NCI-H146 treated with DMSO at 0.1 percent for 48 hours (cell line): ENCODE results near the gene HCFC2.

Experiments used
- DNase-seq: peaks from one replicate; lab custom pipeline; 2025; ENCODE audit not compliant: unreplicated experiment; lab: John Stamatoyannopoulos, UW

The HCFC2 gene

DNA sequence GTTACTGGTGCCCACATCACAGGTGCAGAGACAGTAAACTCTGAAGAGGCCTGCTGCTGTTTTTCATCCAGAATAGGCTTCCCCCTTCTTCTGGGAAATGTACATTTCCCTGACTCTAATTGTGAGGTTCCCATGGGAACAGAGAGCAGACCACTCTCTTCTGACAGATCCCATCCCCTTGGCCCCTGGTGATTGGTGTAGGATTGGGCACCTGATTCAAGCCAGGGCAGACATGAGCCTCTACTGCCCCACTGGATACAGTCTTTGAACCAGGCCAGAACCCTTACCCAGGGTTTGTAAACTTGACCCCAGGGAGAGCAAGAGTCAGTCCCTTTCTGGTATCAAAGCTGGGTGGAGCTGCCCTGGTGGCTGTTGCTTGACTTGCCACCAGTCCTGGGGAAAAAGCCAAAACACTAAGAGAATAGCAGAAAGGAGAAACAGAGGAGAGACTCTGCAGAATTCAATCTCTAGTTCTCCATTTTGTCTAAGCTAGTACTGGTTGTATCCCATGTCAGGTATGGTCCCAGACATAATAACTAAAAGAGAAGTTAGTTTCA, 88.4 kb downstream of the HCFC2 start:
- no peak for DNase-seq

DNA sequence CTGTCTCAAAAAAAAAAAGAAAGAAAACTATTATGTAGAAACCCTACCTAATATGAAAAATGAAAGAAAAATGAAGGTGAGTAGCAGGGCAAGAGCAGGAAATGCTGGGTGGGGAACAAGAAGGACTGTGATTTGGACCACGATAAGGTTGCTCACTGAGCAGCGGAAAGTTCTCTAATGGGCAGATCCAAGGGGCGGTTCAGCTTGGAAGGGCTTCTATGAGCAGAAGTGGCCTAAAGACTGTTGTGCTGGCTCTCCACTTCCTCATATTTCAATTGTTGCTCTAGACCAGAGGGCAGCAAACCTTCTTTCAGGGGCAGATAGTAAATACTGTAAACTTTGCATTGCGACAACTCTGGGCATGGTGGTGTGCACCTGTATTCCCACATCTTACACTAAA, 90.0 kb downstream of the HCFC2 start:
- DNase-seq: no peak

DNA sequence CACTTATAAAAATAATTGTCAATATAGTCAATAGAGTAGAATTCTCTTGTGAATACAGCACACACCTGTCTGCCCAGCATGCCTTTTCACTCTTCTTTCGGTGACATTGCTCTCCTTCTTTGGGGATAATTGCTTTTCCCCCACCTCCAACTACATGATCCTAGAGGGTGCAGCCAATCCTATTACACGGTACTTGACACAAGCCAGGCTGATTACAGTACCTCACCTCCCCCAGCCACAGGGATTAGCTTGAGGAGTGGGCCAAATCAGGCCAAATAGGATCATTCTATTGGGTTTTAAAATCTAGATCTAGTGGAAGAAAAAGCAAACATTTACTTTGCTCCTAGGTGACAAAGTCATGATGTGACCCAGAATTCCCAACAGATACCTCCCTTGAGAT, 90.5 kb downstream of the HCFC2 start:
- no peak for DNase-seq
